Calu3 (cell line): Measurements from ENCODE around the gene POLR2J3. TPM values are rescaled to one million over a fixed set of nuclear protein-coding genes. Genes with fewer than 3 reads are reported as not detected.
"Not testable (repeated sequence)": the region's sequence is repeated elsewhere in the genome, so short reads cannot be mapped to it uniquely, and the experiment has no call there.

Source experiments
- BruUV-seq: library from RNA; stranded (reverse); fragments of 400-500 nt; replicated peaks from 2 replicates; lab custom pipeline; 2021; lab: Mats Ljungman, UMichigan
- CTCF ChIA-PET: fragments of 300-600 bp; sonication (Branson Sonifier 250); formaldehyde crosslinking; loops from one replicate; lab custom pipeline; 2022; ENCODE audit warnings: antibody characterized with exemption; lab: Charles Lee
- DNase-seq: peaks from one replicate; pipeline ENCODE4 v3.0.0; 2022
- H3K27ac Mint-ChIP-seq: one replicate; pipeline ENCODE4 v1.8.0; 2022; ENCODE audit warnings: mixed read lengths; ENCODE audit not compliant: unreplicated experiment
- H3K27me3 Mint-ChIP-seq: one replicate; pipeline ENCODE4 v1.8.0; 2022; ENCODE audit warnings: mixed read lengths; ENCODE audit not compliant: unreplicated experiment
- H3K36me3 Mint-ChIP-seq: one replicate; pipeline ENCODE4 v1.8.0; 2022; ENCODE audit warnings: mild to moderate bottlenecking, moderate library complexity, mixed read lengths; ENCODE audit not compliant: insufficient read depth, unreplicated experiment
- H3K4me1 Mint-ChIP-seq: one replicate; pipeline ENCODE4 v1.8.0; 2022; ENCODE audit warnings: mild to moderate bottlenecking, low read depth, mixed read lengths; ENCODE audit not compliant: unreplicated experiment
- H3K4me3 Mint-ChIP-seq: one replicate; pipeline ENCODE4 v1.8.0; 2022; ENCODE audit warnings: mild to moderate bottlenecking, low read depth, moderate library complexity, mixed read lengths; ENCODE audit not compliant: unreplicated experiment
- H3K9me3 Mint-ChIP-seq: one replicate; pipeline ENCODE4 v1.8.0; 2022; ENCODE audit warnings: low read depth, mixed read lengths; ENCODE audit not compliant: unreplicated experiment
- intact Hi-C: fragments of 100-400 bp; cut with micrococcal nuclease; formaldehyde crosslinking; loops from one replicate; pipeline ENCODE4 v1.10.0; 2022; ENCODE audit not compliant: unreplicated experiment
- total RNA-seq: library from RNA; stranded (reverse); gene quantifications from 2 replicates; pipeline ENCODE4 v1.2.3, GENCODE V29; 2022

The POLR2J3 gene
- total RNA-seq, 1 experiment from 2014 or later = 48.3 TPM

DNA sequence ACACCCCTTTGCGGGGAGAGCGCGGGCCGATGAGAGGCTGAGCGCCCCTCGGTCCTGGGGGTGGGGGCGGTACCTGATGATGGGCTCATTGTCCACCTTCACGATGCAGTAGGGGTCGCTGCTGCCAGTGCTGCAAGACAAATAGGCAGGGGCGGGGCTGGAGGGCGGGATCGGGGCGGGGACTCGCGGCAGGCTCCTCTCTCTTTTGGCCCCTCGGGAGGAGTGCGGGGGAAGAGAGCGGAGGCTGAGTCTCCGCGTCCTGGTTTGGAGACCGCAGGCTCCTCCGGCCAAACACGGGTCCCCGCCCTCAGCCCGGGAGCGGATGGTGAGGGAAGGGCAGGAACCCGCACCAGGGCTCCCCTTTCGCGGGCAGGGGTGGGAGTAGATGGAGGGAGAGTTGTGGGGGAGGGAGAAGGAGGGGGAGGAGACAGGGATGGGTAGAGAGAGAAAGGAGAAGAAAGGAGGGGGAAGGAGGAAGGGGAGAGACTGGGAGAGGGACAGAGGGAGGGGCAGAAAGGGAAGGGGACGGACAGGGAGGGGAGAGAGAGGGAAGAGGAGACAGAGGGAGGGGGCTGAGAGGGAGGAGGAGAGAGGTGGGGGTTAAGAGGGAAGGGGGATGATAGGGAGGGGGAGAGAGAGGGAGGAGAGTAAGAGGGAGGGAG lies 38.8 kb upstream of the POLR2J3 start:
- intact Hi-C loops, CTCF ChIA-PET, DNase-seq, H3K36me3 Mint-ChIP-seq, H3K9me3 Mint-ChIP-seq, H3K27me3 Mint-ChIP-seq, H3K27ac Mint-ChIP-seq, H3K4me3 Mint-ChIP-seq, BruUV-seq, H3K4me1 Mint-ChIP-seq: not testable (repeated sequence)

GRCh38 chr7:102610441-102610840 lies 38.1 kb upstream of the POLR2J3 start:
- H3K4me3 Mint-ChIP-seq, H3K27ac Mint-ChIP-seq, intact Hi-C loops, H3K4me1 Mint-ChIP-seq, DNase-seq, H3K27me3 Mint-ChIP-seq, H3K9me3 Mint-ChIP-seq, H3K36me3 Mint-ChIP-seq, BruUV-seq, CTCF ChIA-PET: not testable (repeated sequence)

- CTCF ChIA-PET, DNase-seq, H3K4me1 Mint-ChIP-seq, H3K9me3 Mint-ChIP-seq, intact Hi-C loops, BruUV-seq, H3K36me3 Mint-ChIP-seq, H3K4me3 Mint-ChIP-seq, H3K27ac Mint-ChIP-seq, H3K27me3 Mint-ChIP-seq: not testable (repeated sequence)
Observed at GRCh38 chr7:102609734-102610133, 37.4 kb upstream of the POLR2J3 start.

DNA sequence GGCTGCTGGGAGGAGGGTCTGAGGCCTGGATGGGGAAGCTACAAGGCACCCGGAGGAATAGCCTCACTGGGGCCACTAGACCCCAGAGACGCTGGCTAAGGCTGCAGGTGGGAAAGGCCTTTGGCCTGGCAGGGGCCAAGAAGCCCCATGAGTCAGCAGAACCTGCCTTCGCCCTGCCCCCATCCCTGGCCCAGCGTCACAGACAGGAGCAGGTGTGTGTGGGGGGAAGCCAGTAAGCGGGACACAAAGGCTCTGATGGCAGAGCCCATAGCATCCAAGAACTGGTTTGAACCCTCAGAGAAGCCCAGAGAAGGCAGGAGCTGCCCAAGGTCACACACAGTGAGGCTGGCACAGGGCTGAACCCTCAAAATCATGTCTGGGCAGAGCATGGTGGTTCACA lies 34.5 kb upstream of the POLR2J3 start:
- H3K36me3 Mint-ChIP-seq, intact Hi-C loops, CTCF ChIA-PET, H3K27ac Mint-ChIP-seq, H3K4me1 Mint-ChIP-seq, DNase-seq, H3K27me3 Mint-ChIP-seq, BruUV-seq, H3K4me3 Mint-ChIP-seq, H3K9me3 Mint-ChIP-seq: not testable (repeated sequence)

DNA sequence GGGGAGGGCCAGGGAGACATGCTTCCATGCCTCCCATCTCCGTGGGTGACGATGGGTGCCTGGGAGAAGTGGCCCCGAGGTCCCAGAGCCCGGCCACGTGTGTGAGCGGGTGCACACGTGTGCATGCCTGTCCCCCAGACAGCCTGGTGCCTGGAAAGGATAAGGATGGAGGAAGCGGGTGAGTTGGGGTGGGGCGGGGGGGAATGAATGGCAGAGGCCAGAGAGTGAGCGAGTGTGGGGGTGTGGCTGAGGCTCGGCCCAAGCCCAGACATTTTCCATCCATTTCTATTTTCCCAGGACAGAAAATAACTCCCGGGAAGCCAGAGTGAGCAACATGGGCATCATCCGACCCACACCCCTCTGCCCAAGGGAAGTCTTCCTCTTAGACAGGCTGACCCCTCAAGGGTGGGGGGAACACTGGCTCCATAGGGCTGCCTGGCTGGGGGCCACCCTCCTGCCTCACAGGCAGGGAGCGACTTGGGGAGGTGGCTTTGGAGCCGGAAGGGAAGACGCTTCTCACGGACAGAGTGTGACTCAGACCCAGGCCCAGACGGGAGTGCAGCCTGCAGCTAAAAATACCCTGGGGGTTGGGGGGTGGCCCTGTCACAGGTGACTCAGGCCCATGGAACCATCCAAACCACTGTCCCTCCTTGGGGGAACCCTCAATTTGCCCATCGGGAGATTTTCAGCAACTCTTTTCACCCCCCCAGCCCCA lies 32.2 kb upstream of the POLR2J3 start:
- H3K36me3 Mint-ChIP-seq, H3K27me3 Mint-ChIP-seq, CTCF ChIA-PET, H3K4me3 Mint-ChIP-seq, DNase-seq, H3K27ac Mint-ChIP-seq, H3K4me1 Mint-ChIP-seq, H3K9me3 Mint-ChIP-seq, BruUV-seq, intact Hi-C loops: not testable (repeated sequence)

- BruUV-seq, intact Hi-C loops, CTCF ChIA-PET, H3K4me1 Mint-ChIP-seq, H3K9me3 Mint-ChIP-seq, H3K4me3 Mint-ChIP-seq, DNase-seq, H3K27ac Mint-ChIP-seq, H3K36me3 Mint-ChIP-seq, H3K27me3 Mint-ChIP-seq: not testable (repeated sequence)
Observed at GRCh38 chr7:102602317-102602716, 29.9 kb upstream of the POLR2J3 start.

GRCh38 chr7:102599699-102600098 lies 27.3 kb upstream of the POLR2J3 start:
- H3K9me3 Mint-ChIP-seq, H3K36me3 Mint-ChIP-seq, CTCF ChIA-PET, BruUV-seq, H3K27me3 Mint-ChIP-seq, H3K27ac Mint-ChIP-seq, DNase-seq, H3K4me1 Mint-ChIP-seq, intact Hi-C loops, H3K4me3 Mint-ChIP-seq: not testable (repeated sequence)

GRCh38 chr7:102596036-102596435 lies 23.7 kb upstream of the POLR2J3 start:
- H3K4me3 Mint-ChIP-seq, CTCF ChIA-PET, intact Hi-C loops, H3K27ac Mint-ChIP-seq, H3K27me3 Mint-ChIP-seq, H3K4me1 Mint-ChIP-seq, DNase-seq, BruUV-seq, H3K36me3 Mint-ChIP-seq, H3K9me3 Mint-ChIP-seq: not testable (repeated sequence)

GRCh38 chr7:102593637-102594334 lies 21.4 kb upstream of the POLR2J3 start:
- H3K36me3 Mint-ChIP-seq, CTCF ChIA-PET, H3K4me1 Mint-ChIP-seq, H3K9me3 Mint-ChIP-seq, H3K27ac Mint-ChIP-seq, intact Hi-C loops, H3K27me3 Mint-ChIP-seq, H3K4me3 Mint-ChIP-seq, DNase-seq, BruUV-seq: not testable (repeated sequence)
